Neural progenitor cell (in vitro differentiated cells): ENCODE measurements around the gene ADSS1. TPM values are rescaled to one million over a fixed set of nuclear protein-coding genes. Genes with fewer than 3 reads are reported as not detected.
A peak's percentile ranks its signal among the peaks of the same experiment; 100 is the strongest.

ENCODE experiments used
- DNase-seq: peaks from one replicate; pipeline ENCODE4 v3.0.0-alpha.2; 2016; ENCODE audit warnings: low spot score
- H2AFZ ChIP-seq: fragments of 200-600 bp; sonication (generic); replicated peaks from 2 replicates; pipeline ENCODE4 v1.6.1; 2016; ENCODE audit warnings: antibody characterized with exemption
- H3F3A ChIP-seq: fragments of 200-600 bp; sonication (generic); 2 replicates; pipeline ENCODE4 v1.6.1; 2016; ENCODE audit warnings: antibody characterized with exemption, low read depth
- H3K27ac ChIP-seq: fragments of 200-600 bp; sonication (generic); 2 replicates; pipeline ENCODE4 v1.5.1; 2016; ENCODE audit warnings: mild to moderate bottlenecking
- H3K27me3 ChIP-seq: fragments of 200-600 bp; sonication (generic); 2 replicates; pipeline ENCODE4 v1.6.1; 2016; ENCODE audit warnings: mild to moderate bottlenecking, moderate library complexity
- H3K36me3 ChIP-seq: fragments of 200-600 bp; sonication (generic); 2 replicates; pipeline ENCODE4 v1.5.1; 2016
- H3K4me1 ChIP-seq: fragments of 200-600 bp; sonication (generic); 2 replicates; pipeline ENCODE4 v1.6.1; 2016; ENCODE audit warnings: mixed run types
- H3K4me2 ChIP-seq: fragments of 200-600 bp; sonication (generic); 2 replicates; pipeline ENCODE4 v1.6.1; 2016
- H3K4me3 ChIP-seq: fragments of 200-600 bp; sonication (generic); 2 replicates; pipeline ENCODE4 v1.5.1; 2016
- H3K79me2 ChIP-seq: fragments of 200-600 bp; sonication (generic); 2 replicates; pipeline ENCODE4 v1.6.1; 2016; ENCODE audit warnings: low read depth
- H3K9ac ChIP-seq: fragments of 200-600 bp; sonication (generic); 2 replicates; pipeline ENCODE4 v1.6.1; 2016
- H3K9me3 ChIP-seq: fragments of 200-600 bp; sonication (generic); 2 replicates; pipeline ENCODE4 v1.5.1; 2016; ENCODE audit warnings: low read depth
- H4K20me1 ChIP-seq: fragments of 200-600 bp; sonication (generic); 2 replicates; pipeline ENCODE4 v1.6.1; 2016; ENCODE audit warnings: low read depth
- H3K27ac Mint-ChIP-seq: 3 replicates; pipeline ENCODE4 v1.8.0; 2021; ENCODE audit warnings: mixed read lengths
- H3K27me3 Mint-ChIP-seq: 2 replicates; pipeline ENCODE4 v1.8.0; 2022; ENCODE audit warnings: low read depth, mild to moderate bottlenecking, inconsistent platforms, moderate library complexity, mixed read lengths; ENCODE audit not compliant: insufficient read depth
- H3K36me3 Mint-ChIP-seq: 3 replicates; pipeline ENCODE4 v1.8.0; 2021; ENCODE audit warnings: mixed read lengths
- H3K4me1 Mint-ChIP-seq: 3 replicates; pipeline ENCODE4 v1.8.0; 2021; ENCODE audit warnings: mixed read lengths
- H3K4me3 Mint-ChIP-seq: 3 replicates; pipeline ENCODE4 v1.8.0; 2021; ENCODE audit warnings: mild to moderate bottlenecking, moderate library complexity, mixed read lengths
- H3K9me3 Mint-ChIP-seq: 3 replicates; pipeline ENCODE4 v1.8.0; 2020; ENCODE audit warnings: mixed read lengths
- CTCF ChIP-seq: fragments of 200-600 bp; sonication (generic); IDR thresholded peaks from 2 replicates; pipeline ENCODE4 v1.5.1; 2017; ENCODE audit warnings: antibody characterized with exemption, mild to moderate bottlenecking
- EZH2 ChIP-seq: fragments of 200-600 bp; sonication (generic); IDR thresholded peaks from 2 replicates; pipeline ENCODE4 v1.6.1; 2017; ENCODE audit warnings: antibody characterized with exemption, mild to moderate bottlenecking, moderate library complexity
- EZH2phosphoT487 ChIP-seq: fragments of 200-600 bp; sonication (generic); IDR thresholded peaks from 2 replicates; pipeline ENCODE4 v1.6.1; 2017; ENCODE audit warnings: antibody characterized with exemption
- total RNA-seq: library from RNA; depleted of rRNA; stranded (reverse); fragments of >200 nt; gene quantifications from 2 replicates; pipeline ENCODE4 v1.2.3, GENCODE V29; 2015; ENCODE audit warnings: low replicate concordance

The ADSS1 gene
- total RNA-seq, 1 donor from 2014 or later = 26.4 TPM

- no peak overlapping the region for H3K4me3 ChIP-seq
- H3K9me3 ChIP-seq = no peaks in the 10 kb centered on the region
- no peaks in the 10 kb centered on the region for H3K36me3 ChIP-seq
- H3K4me1 Mint-ChIP-seq = peaks cover 4% of the 10 kb centered on the region
- H3K27ac ChIP-seq = no peak overlapping the region
- H2AFZ ChIP-seq = no peak overlapping the region
- peaks cover 7% of the 10 kb centered on the region for H3F3A ChIP-seq
- H3K4me3 Mint-ChIP-seq = no peak overlapping the region
- H3K27ac Mint-ChIP-seq = no peak overlapping the region
- H3K9ac ChIP-seq = no peak overlapping the region
- H3K9me3 Mint-ChIP-seq = peaks cover 3% of the 10 kb centered on the region
- peaks cover 8% of the 10 kb centered on the region for H3K27me3 Mint-ChIP-seq
- DNase-seq = peak; percentile 87
- no peak overlapping the region for H3K4me2 ChIP-seq
- H3K4me1 ChIP-seq = peaks cover 8% of the 10 kb centered on the region
- TF ChIP-seq CTCF (peak; percentile 94), EZH2phosphoT487 (no peak), EZH2 (no peak)
- H4K20me1 ChIP-seq = no peaks in the 10 kb centered on the region
- H3K36me3 Mint-ChIP-seq = peaks cover 7% of the 10 kb centered on the region
- no peaks in the 10 kb centered on the region for H3K79me2 ChIP-seq
- no peaks in the 10 kb centered on the region for H3K27me3 ChIP-seq
These were observed 15.3 kb upstream of the ADSS1 start for GRCh38 chr14:104708606-104709268.

GRCh38 chr14:104709387-104710039 lies 14.5 kb upstream of the ADSS1 start:
- peaks cover 6% of the 10 kb centered on the region for H3K27me3 Mint-ChIP-seq
- no peak overlapping the region for H3K4me3 ChIP-seq
- H4K20me1 ChIP-seq = no peaks in the 10 kb centered on the region
- no peak overlapping the region for H3K9ac ChIP-seq
- peaks cover 8% of the 10 kb centered on the region for H3K4me1 ChIP-seq
- peaks cover 3% of the 10 kb centered on the region for H3K36me3 Mint-ChIP-seq
- H3K27ac Mint-ChIP-seq = no peak overlapping the region
- no peaks in the 10 kb centered on the region for H3K79me2 ChIP-seq
- H3K4me1 Mint-ChIP-seq = peaks cover 4% of the 10 kb centered on the region
- no peak for TF ChIP-seq CTCF
- TF ChIP-seq EZH2phosphoT487 = no peak
- TF ChIP-seq EZH2 = no peak
- H3K4me2 ChIP-seq = no peak overlapping the region
- DNase-seq = no peak
- H3K9me3 ChIP-seq = no peaks in the 10 kb centered on the region
- H3K36me3 ChIP-seq = no peaks in the 10 kb centered on the region
- H3F3A ChIP-seq = peaks cover 7% of the 10 kb centered on the region
- no peak overlapping the region for H2AFZ ChIP-seq
- no peaks in the 10 kb centered on the region for H3K27me3 ChIP-seq
- H3K4me3 Mint-ChIP-seq = no peak overlapping the region
- H3K27ac ChIP-seq = no peak overlapping the region
- H3K9me3 Mint-ChIP-seq = no peaks in the 10 kb centered on the region

DNA sequence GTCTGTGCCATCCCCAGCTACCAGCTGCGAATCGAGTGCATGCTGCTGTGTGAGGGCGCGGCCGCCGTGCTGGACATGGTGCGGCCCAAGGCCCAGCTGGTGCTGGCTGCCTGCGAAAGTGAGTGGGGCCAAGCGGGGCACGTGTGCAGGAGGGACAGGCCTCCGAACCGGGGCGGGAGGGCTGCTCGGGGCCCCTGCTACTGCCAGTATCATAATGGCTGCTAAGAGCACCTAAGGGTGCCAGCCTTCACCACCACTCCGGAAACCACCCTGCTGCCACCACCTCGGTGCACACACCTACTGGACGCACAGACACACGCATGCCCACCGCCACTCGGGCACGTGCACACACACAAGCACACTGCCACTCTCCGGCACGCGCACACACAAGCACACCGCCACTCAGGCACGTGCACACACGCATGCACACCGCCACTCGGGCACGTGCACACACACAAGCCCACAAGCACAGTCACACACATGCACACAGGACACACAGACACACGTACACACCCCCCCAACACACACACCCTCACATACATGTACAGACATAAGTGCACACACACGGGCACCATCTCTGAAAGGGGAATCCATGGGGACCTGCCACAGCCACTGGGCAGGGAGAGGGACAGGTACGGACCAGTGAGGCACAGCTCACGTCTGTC lies 13.8 kb upstream of the ADSS1 start:
- no peaks in the 10 kb centered on the region for H3K9me3 Mint-ChIP-seq
- H3K27me3 Mint-ChIP-seq = peaks cover 6% of the 10 kb centered on the region
- TF ChIP-seq EZH2phosphoT487 = no peak
- TF ChIP-seq EZH2 = no peak
- no peak for TF ChIP-seq CTCF
- Histone ChIP-seq H2AFZ (no peak overlapping the region), H3F3A (peaks cover 7% of the 10 kb centered on the region), H3K9ac (no peak overlapping the region), H3K79me2 (no peaks in the 10 kb centered on the region), H3K4me2 (no peak overlapping the region), H3K36me3 (no peaks in the 10 kb centered on the region), H3K4me1 (peaks cover 8% of the 10 kb centered on the region), H3K27ac (no peak overlapping the region), H3K4me3 (no peak overlapping the region), H4K20me1 (no peaks in the 10 kb centered on the region), H3K9me3 (no peaks in the 10 kb centered on the region), H3K27me3 (no peaks in the 10 kb centered on the region)
- H3K4me1 Mint-ChIP-seq = peaks cover 4% of the 10 kb centered on the region
- no peak overlapping the region for H3K4me3 Mint-ChIP-seq
- peaks cover 3% of the 10 kb centered on the region for H3K36me3 Mint-ChIP-seq
- no peak for DNase-seq
- H3K27ac Mint-ChIP-seq = peak overlapping the region; percentile 33
